HepG2 (cell line): ENCODE data around the gene ZMYND19. TPM values are rescaled to one million over a fixed set of nuclear protein-coding genes. Genes with fewer than 3 reads are reported as not detected.

Experiments
- CC2D1A ChIP-seq: sonication (generic); formaldehyde crosslinking; IDR thresholded peaks from 2 replicates; pipeline ENCODE4 v1.8.1; 2023; ENCODE audit warnings: mild to moderate bottlenecking, missing genetic modification reagents
- E2F2 ChIP-seq: sonication (generic); formaldehyde crosslinking; IDR thresholded peaks from 2 replicates; pipeline ENCODE4 v1.4.0; 2020; ENCODE audit warnings: missing genetic modification reagents, borderline replicate concordance
- GATA4 ChIP-seq: sonication (generic); IDR thresholded peaks from 2 replicates; pipeline ENCODE4 v1.6.1; 2016; ENCODE audit warnings: antibody characterized with exemption, low read depth, borderline replicate concordance
- HNRNPLL ChIP-seq: fragments of 200-400 bp; formaldehyde crosslinking; IDR thresholded peaks from 2 replicates; pipeline ENCODE4 v1.6.1; 2017; ENCODE audit warnings: mild to moderate bottlenecking, low read depth, low read length; ENCODE audit not compliant: poor library complexity, severe bottlenecking
- MED1 ChIP-seq: sonication (generic); formaldehyde crosslinking; IDR thresholded peaks from 2 replicates; pipeline ENCODE4 v1.4.0; 2020; ENCODE audit warnings: missing genetic modification reagents
- MLXIP ChIP-seq: sonication (generic); formaldehyde crosslinking; IDR thresholded peaks from 2 replicates; pipeline ENCODE4 v1.9.0; 2021; ENCODE audit warnings: missing genetic modification reagents, borderline replicate concordance
- MTF2 ChIP-seq: sonication (generic); formaldehyde crosslinking; IDR thresholded peaks from 2 replicates; pipeline ENCODE4 v1.5.0; 2020; ENCODE audit warnings: missing genetic modification reagents, borderline replicate concordance
- PHB2 ChIP-seq: fragments of 450-650 bp; IDR thresholded peaks from 2 replicates; pipeline ENCODE4 v1.6.1; 2018; ENCODE audit not compliant: partially characterized antibody
- SP4 ChIP-seq: sonication (generic); formaldehyde crosslinking; IDR thresholded peaks from 2 replicates; pipeline ENCODE4 v1.8.1; 2023; ENCODE audit warnings: mild to moderate bottlenecking, missing genetic modification reagents
- TSC22D2 ChIP-seq: sonication (generic); formaldehyde crosslinking; IDR thresholded peaks from 2 replicates; pipeline ENCODE4 v1.5.1; 2020; ENCODE audit warnings: missing genetic modification reagents, mild to moderate bottlenecking, borderline replicate concordance
- ZBED4 ChIP-seq: sonication (generic); formaldehyde crosslinking; IDR thresholded peaks from 2 replicates; pipeline ENCODE4 v1.4.0; 2020; ENCODE audit warnings: missing genetic modification reagents, borderline replicate concordance
- ZHX1 ChIP-seq: sonication (generic); formaldehyde crosslinking; IDR thresholded peaks from 2 replicates; pipeline ENCODE4 v1.8.1; 2022; ENCODE audit warnings: low read depth, mild to moderate bottlenecking, missing genetic modification reagents
- ZMYM3 ChIP-seq: sonication (generic); formaldehyde crosslinking; IDR thresholded peaks from 2 replicates; pipeline ENCODE4 v1.5.1; 2020; ENCODE audit warnings: mild to moderate bottlenecking, missing genetic modification reagents
- ZNF124 ChIP-seq: sonication (generic); formaldehyde crosslinking; IDR thresholded peaks from 2 replicates; pipeline ENCODE4 v1.4.0; 2020; ENCODE audit warnings: missing genetic modification reagents
- ZNF589 ChIP-seq: sonication (generic); formaldehyde crosslinking; conservative IDR thresholded peaks from 2 replicates; pipeline ENCODE4 v1.8.0; 2022; ENCODE audit warnings: mild to moderate bottlenecking, moderate library complexity, missing genetic modification reagents
- ZNF652 ChIP-seq: IDR thresholded peaks from 2 replicates; pipeline ENCODE4 v1.6.1; 2016; ENCODE audit warnings: low read depth, borderline replicate concordance
- ZNF670 ChIP-seq: sonication (generic); formaldehyde crosslinking; IDR thresholded peaks from 2 replicates; pipeline ENCODE4 v1.8.0; 2022; ENCODE audit warnings: mild to moderate bottlenecking, missing genetic modification reagents, borderline replicate concordance
- ZSCAN9 ChIP-seq: IDR thresholded peaks from 2 replicates; pipeline ENCODE4 v1.6.1; 2016; ENCODE audit warnings: borderline replicate concordance
- polyA plus RNA-seq, 8 experiments: library from polyadenylated mRNA; depleted of rRNA in 3 of 8; stranded (reverse) in 7 of 8; unstranded in 1 of 8; fragments of >200 nt; fragmentation: Illumina TruSeq in 4 of 8; extraction: Trizol in 4 of 8; gene quantifications; 2 replicates each; pipeline versions ENCODE4 v1.2.1 to v1.2.3, GENCODE V29; 2011 to 2016; ENCODE audit warnings: low read depth in 4 of 8, missing spikeins in 1 of 8, mixed read lengths in 1 of 8; ENCODE audit not compliant: insufficient read depth in 1 of 8
- total RNA-seq, 5 experiments: library from RNA; depleted of rRNA; stranded (reverse); fragments of >200 nt; fragmentation: Illumina TruSeq; extraction: Trizol; gene quantifications; 2 replicates each; pipeline ENCODE4 v1.2.3, GENCODE V29; 2016; ENCODE audit warnings: low read depth in 1 of 5

Gene ZMYND19
- total and polyA plus RNA-seq, 2 of the 13 experiments (the other 11 are each of a cell fraction or from before 2014, with no cell fraction given) = 21.3 to 38.7 TPM

DNA sequence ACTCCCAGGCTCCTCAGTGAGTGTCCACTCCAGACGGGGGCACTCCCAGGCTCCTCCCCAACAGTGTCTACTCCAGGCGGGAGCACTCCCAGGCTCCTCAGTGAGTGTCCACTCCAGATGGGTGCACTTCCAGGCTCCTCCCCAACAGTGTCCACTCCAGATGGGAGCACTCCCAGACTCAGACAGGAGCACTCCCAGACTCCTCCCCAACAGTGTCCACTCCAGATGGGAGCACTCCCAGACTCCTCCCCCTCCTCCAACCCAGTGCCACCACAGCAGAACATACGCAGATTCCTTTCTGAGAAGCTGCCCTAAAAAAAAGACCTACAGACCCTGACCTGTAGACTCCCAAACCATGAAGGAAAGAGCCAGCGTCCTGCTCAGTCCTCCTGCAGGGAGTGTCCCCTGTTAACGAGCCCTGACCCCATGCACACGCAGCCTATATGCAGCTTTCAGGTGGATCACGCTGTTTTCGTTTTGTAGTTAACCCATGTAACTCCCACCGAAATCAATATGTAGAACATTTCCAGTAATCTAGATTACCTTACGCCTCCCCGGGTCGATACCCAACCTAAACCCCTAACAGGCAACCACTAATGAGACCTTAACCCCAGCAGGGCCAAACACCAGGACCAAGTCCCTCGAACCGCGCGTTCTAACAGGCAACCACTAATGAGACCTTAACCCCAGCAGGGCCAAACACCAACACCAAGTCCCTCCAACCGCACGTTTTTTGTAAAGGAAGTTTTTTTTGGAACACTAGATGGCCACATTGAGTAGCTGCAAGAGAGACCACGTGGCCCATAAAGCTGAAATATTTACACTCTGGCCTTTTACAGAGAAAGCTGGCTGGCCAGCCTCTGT is 55.8 kb downstream of the ZMYND19 start (continued):
- no peak for TF ChIP-seq ZNF589 (CRISPR knock-in tag)
- TF ChIP-seq SP4 (CRISPR knock-in tag) = no peak
- no peak for TF ChIP-seq GATA4
- no peak for TF ChIP-seq E2F2 (CRISPR knock-in tag)
- no peak for TF ChIP-seq HNRNPLL
- TF ChIP-seq TSC22D2 (CRISPR knock-in tag) = 0 out of 2 replicates have a peak, but pooled peaks have one; percentile 52
- TF ChIP-seq CC2D1A (CRISPR knock-in tag) = no peak
- 0 out of 2 replicates have a peak, but pooled peaks have one; percentile 37 for TF ChIP-seq ZBED4 (CRISPR knock-in tag)
- TF ChIP-seq MLXIP (CRISPR knock-in tag) = no peak
- TF ChIP-seq MED1 (CRISPR knock-in tag) = peak; percentile 39; the same call in 1 of the 2 replicates
- no peak for TF ChIP-seq ZNF670 (CRISPR knock-in tag)
- TF ChIP-seq ZHX1 (CRISPR knock-in tag) = no peak
- TF ChIP-seq ZNF652 (CRISPR knock-in tag) = peak; percentile 68; the same call in 1 of the 2 replicates
- TF ChIP-seq PHB2 = no peak
- no peak for TF ChIP-seq ZMYM3
- no peak for TF ChIP-seq ZNF124 (CRISPR knock-in tag)
- no peak for TF ChIP-seq ZSCAN9 (CRISPR knock-in tag)
- TF ChIP-seq MTF2 (CRISPR knock-in tag) = no peak
